Measurements from ENCODE around the gene KCNK2.

Gene KCNK2

DNA sequence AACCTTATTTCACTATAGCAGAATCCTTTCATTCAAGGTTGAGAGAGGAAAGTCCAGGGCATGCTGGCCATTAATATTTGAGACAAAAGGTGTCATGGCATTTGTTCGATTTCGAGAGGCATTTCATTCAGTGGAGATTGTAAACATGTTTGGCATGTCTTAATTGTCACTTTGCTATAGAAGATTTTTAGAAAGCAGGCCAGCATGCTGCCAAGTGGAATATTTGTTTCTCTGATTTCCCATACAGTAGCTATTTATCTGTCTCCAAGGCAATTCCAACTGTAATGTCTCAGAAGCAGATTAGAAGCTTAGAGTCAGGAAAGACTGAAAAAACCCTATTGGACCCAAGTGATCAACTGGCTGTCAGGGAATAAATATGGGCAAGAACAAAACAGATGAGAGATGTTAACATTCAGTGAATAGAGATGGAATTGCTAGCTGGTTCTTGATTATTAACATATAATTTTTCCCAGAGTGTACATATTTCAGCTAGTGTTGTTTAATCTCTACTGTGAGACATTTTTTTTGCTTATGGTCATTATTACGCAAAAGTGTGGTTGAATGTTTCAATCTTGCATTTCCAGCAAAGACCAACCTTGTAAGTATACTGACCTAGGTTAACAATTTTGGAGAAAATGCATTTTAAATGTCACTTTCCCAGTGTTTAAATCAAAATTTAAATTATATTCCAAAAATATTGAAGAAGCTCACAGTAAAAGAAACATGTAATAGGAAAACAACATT is 174.6 kb downstream of the KCNK2 start:
- no peaks in the 10 kb centered on the region for H4K20me1 ChIP-seq (ENCODE audit: insufficient read depth)
- no peaks in the 10 kb centered on the region for H3K79me2 ChIP-seq (ENCODE audit: insufficient read depth, low read depth)
- no peaks in the 10 kb centered on the region for H3K4me1 ChIP-seq (ENCODE audit: low read depth, poor library complexity, severe bottlenecking)
- no peak overlapping the region for H3K4me2 ChIP-seq
- no peak for TF ChIP-seq CTCF (conservative IDR thresholded peaks at IDR 0.05; ENCODE audit: low read depth, low read length)
- no peak overlapping the region for H3K4me3 ChIP-seq (IDR thresholded peaks at IDR 0.05; ENCODE audit: insufficient read depth, low read depth, low read length)
- H3K36me3 ChIP-seq (ENCODE audit: insufficient read depth) = no peaks in the 10 kb centered on the region
- no peak overlapping the region for H3K9ac ChIP-seq
- H3K27me3 ChIP-seq (ENCODE audit: insufficient read depth, low read depth) = no peaks in the 10 kb centered on the region
- H2AFZ ChIP-seq (ENCODE audit: low read depth) = no peak overlapping the region
- H3K27ac ChIP-seq = no peak overlapping the region

DNA sequence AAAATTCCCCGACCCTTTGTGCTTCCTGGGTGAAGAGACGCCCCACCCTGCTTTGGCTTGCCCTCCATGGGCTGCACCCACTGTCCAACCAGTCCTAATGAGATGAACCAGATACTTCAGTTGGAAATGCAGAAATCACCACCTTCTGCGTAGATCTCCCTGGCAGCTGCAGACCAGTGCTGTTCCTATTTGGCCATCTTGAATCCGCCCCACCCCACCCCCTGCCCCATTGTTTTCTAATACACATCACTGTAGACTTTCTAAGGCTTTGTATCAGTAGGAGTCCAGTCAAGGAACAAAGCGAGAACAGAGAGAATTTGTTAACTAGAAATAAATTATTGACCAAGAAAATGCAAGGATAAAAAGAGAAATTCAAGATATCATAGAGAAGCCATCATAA is 178.2 kb downstream of the KCNK2 start:
- no peaks in the 10 kb centered on the region for H3K4me1 ChIP-seq (ENCODE audit: low read depth, poor library complexity, severe bottlenecking)

GRCh38 chr1:215262106-215262505 is 179.6 kb downstream of the KCNK2 start:
- no peak overlapping the region for H2AFZ ChIP-seq (ENCODE audit: low read depth)
- no peaks in the 10 kb centered on the region for H4K20me1 ChIP-seq (ENCODE audit: insufficient read depth)
- no peaks in the 10 kb centered on the region for H3K4me1 ChIP-seq (ENCODE audit: low read depth, poor library complexity, severe bottlenecking)
- H3K79me2 ChIP-seq (ENCODE audit: insufficient read depth, low read depth) = no peaks in the 10 kb centered on the region
- H3K9ac ChIP-seq = no peak overlapping the region
- H3K4me2 ChIP-seq = no peak overlapping the region
- no peak overlapping the region for H3K27ac ChIP-seq
- no peak overlapping the region for H3K4me3 ChIP-seq (IDR thresholded peaks at IDR 0.05; ENCODE audit: insufficient read depth, low read depth, low read length)
- H3K27me3 ChIP-seq (ENCODE audit: insufficient read depth, low read depth) = no peaks in the 10 kb centered on the region
- no peak for TF ChIP-seq CTCF (conservative IDR thresholded peaks at IDR 0.05; ENCODE audit: low read depth, low read length)
- no peaks in the 10 kb centered on the region for H3K36me3 ChIP-seq (ENCODE audit: insufficient read depth)

More for the DNA sequence above, 178.2 kb downstream of the KCNK2 start:
- no peaks in the 10 kb centered on the region for H4K20me1 ChIP-seq (ENCODE audit: insufficient read depth)
- no peak overlapping the region for H3K27ac ChIP-seq
- no peak overlapping the region for H3K4me2 ChIP-seq
- no peak overlapping the region for H2AFZ ChIP-seq (ENCODE audit: low read depth)
- H3K4me3 ChIP-seq (IDR thresholded peaks at IDR 0.05; ENCODE audit: insufficient read depth, low read depth, low read length) = no peak overlapping the region
- no peaks in the 10 kb centered on the region for H3K79me2 ChIP-seq (ENCODE audit: insufficient read depth, low read depth)
- no peaks in the 10 kb centered on the region for H3K27me3 ChIP-seq (ENCODE audit: insufficient read depth, low read depth)
- TF ChIP-seq CTCF (conservative IDR thresholded peaks at IDR 0.05; ENCODE audit: low read depth, low read length) = no peak
- no peaks in the 10 kb centered on the region for H3K36me3 ChIP-seq (ENCODE audit: insufficient read depth)
- H3K9ac ChIP-seq = no peak overlapping the region

DNA sequence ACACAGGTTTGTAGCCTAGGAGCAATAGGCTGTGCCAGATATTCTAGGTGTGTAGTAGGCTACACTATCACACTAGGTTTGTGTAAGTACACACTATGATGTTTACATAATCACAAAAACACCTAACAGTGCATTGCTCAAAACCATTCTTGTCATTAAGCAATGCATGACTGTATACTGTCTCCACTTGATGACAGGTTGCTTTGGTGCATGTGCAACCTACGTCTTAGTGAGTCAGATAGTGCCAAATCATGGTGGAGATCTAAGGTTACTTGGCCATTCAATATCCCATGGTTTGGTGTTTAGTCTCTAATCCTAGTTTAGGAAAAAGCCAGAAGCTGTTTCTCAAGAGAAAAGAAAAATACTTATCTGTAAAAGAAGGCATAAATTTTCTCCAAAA is 181.1 kb downstream of the KCNK2 start:
- Histone ChIP-seq H3K4me1 (ENCODE audit: low read depth, poor library complexity, severe bottlenecking) (no peaks in the 10 kb centered on the region), H2AFZ (ENCODE audit: low read depth) (no peak overlapping the region), H4K20me1 (ENCODE audit: insufficient read depth) (no peaks in the 10 kb centered on the region), H3K27me3 (ENCODE audit: insufficient read depth, low read depth) (no peaks in the 10 kb centered on the region), H3K9ac (no peak overlapping the region), H3K4me2 (no peak overlapping the region), H3K27ac (no peak overlapping the region), H3K4me3 (IDR thresholded peaks at IDR 0.05; ENCODE audit: insufficient read depth, low read depth, low read length) (no peak overlapping the region), H3K36me3 (ENCODE audit: insufficient read depth) (no peaks in the 10 kb centered on the region), H3K79me2 (ENCODE audit: insufficient read depth, low read depth) (no peaks in the 10 kb centered on the region)
- TF ChIP-seq CTCF (conservative IDR thresholded peaks at IDR 0.05; ENCODE audit: low read depth, low read length) = no peak
